C4-2B (cell line): Measurements from ENCODE around the gene CTDSPL.

Experiments used
- ZFX ChIP-seq: fragments of 450-650 bp; IDR thresholded peaks from 2 replicates; pipeline ENCODE4 v1.6.1; 2017
- TF ChIP-seq, protein P1 (sequence below): fragments of 450-650 bp; conservative IDR thresholded peaks from 2 replicates; pipeline ENCODE4 v1.5.1; 2017; ENCODE audit warnings: mild to moderate bottlenecking

- TF ChIP-seq, protein P1, sequence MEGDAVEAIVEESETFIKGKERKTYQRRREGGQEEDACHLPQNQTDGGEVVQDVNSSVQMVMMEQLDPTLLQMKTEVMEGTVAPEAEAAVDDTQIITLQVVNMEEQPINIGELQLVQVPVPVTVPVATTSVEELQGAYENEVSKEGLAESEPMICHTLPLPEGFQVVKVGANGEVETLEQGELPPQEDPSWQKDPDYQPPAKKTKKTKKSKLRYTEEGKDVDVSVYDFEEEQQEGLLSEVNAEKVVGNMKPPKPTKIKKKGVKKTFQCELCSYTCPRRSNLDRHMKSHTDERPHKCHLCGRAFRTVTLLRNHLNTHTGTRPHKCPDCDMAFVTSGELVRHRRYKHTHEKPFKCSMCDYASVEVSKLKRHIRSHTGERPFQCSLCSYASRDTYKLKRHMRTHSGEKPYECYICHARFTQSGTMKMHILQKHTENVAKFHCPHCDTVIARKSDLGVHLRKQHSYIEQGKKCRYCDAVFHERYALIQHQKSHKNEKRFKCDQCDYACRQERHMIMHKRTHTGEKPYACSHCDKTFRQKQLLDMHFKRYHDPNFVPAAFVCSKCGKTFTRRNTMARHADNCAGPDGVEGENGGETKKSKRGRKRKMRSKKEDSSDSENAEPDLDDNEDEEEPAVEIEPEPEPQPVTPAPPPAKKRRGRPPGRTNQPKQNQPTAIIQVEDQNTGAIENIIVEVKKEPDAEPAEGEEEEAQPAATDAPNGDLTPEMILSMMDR: no peak
- TF ChIP-seq ZFX: no peak
Observed at GRCh38 chr3:37918627-37919026, 56.9 kb downstream of the CTDSPL start.
